ENCODE data around the gene CIAO2B. TPM values are rescaled to one million over a fixed set of nuclear protein-coding genes. Genes with fewer than 3 reads are reported as not detected.
A peak's percentile ranks its signal among the peaks of the same experiment; 100 is the strongest.
"Not testable (repeated sequence)": the region's sequence is repeated elsewhere in the genome, so short reads cannot be mapped to it uniquely, and the experiment has no call there.

Gene CIAO2B
- total RNA-seq, 4 donors from 2014 or later = 189 to 338 (median 264) TPM

DNA sequence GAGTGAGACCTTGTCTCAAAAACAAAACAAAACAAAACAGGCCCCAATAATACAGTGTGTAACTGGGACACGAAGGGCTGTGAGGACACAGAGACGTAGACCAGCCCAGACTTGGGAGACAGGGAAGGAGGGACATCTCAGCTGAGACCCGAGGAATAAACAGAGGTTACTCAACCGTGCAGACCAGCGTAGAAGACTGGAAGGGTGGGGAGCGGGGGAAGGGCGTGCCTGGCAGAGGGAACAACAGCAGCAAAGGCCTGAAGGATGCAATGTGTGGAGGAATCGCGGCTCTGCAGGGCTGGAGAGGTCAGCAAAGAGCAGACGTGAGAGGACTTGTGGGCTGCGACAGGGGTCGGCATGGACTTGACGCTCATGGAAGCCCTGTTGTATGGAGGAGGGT lies 42.5 kb upstream of the CIAO2B start:
- Histone ChIP-seq H3K27ac (peak overlapping the region in 3 of 4 donors; percentile 47 to 50 (median 50)), H3K36me3 (peaks cover 0 to 16% of the 10 kb centered on the region in 2 donors), H3K4me1 (peaks cover 0 to 10% of the 10 kb centered on the region in 2 donors), H3K4me3 (no peak overlapping the region), H3K27me3 (no peaks in the 10 kb centered on the region), H3K9me3 (no peaks in the 10 kb centered on the region)
- DNase-seq (no peak), ATAC-seq (peak; percentile 13)
- in situ Hi-C loops (cut with MboI; ENCODE audit: low sequenced_read_pairs in 4 of 4) (loop anchor here in 3 of 4 donors (5.0 to 10.0 kb wide), 2 partner anchors 178 to 181 kb away; partner anchors contain the start of genes FBXL8 (in 3 of the 3), TRADD (in 3 of the 3) and B3GNT9 (in 1 of the 3)), intact Hi-C loops (cut with DNase I; ENCODE audit: low total_unique reads) (loop anchor here (1.0 to 2.0 kb wide), 4 partner anchors 38 to 209 kb away; no protein-coding TSS in a partner anchor)
- no peak for TF ChIP-seq POLR2A (IDR thresholded peaks at IDR 0.05)
- no peak for TF ChIP-seq CTCF (IDR thresholded peaks at IDR 0.05 in 4 of 5, conservative IDR thresholded peaks at IDR 0.05 in 1 of 5)

- no peaks in the 10 kb centered on the region for H3K9me3 ChIP-seq
- peaks cover 0 to 10% of the 10 kb centered on the region in 2 donors for H3K4me1 ChIP-seq
- H3K36me3 ChIP-seq = peaks cover 0 to 23% of the 10 kb centered on the region in 2 donors
- in situ Hi-C loops (cut with MboI; ENCODE audit: low sequenced_read_pairs in 4 of 4) (loop anchor here in 3 of 4 donors (5.0 to 10.0 kb wide), 2 partner anchors 179 to 182 kb away; partner anchors contain the start of genes FBXL8 (in 3 of the 3), TRADD (in 3 of the 3) and B3GNT9 (in 1 of the 3)), intact Hi-C loops (cut with DNase I; ENCODE audit: low total_unique reads) (no loop called here)
- no peak overlapping the region for H3K4me3 ChIP-seq
- H3K27me3 ChIP-seq = no peaks in the 10 kb centered on the region
- ATAC-seq (no peak), DNase-seq (no peak)
- H3K27ac ChIP-seq = peak overlapping the region in 3 of 4 donors; percentile 47 to 50 (median 50)
- TF ChIP-seq POLR2A (IDR thresholded peaks at IDR 0.05) (no peak), CTCF (IDR thresholded peaks at IDR 0.05 in 4 of 5, conservative IDR thresholded peaks at IDR 0.05 in 1 of 5) (no peak)
Observed at GRCh38 chr16:66975302-66975893, 41.2 kb upstream of the CIAO2B start.

GRCh38 chr16:66974932-66975246 lies 40.7 kb upstream of the CIAO2B start:
- H3K4me1 ChIP-seq; H3K27me3 ChIP-seq; H3K4me3 ChIP-seq; DNase-seq; H3K9me3 ChIP-seq; intact Hi-C loops (cut with DNase I; ENCODE audit: low total_unique reads); H3K27ac ChIP-seq; ATAC-seq: not testable (repeated sequence)
- in situ Hi-C loops (cut with MboI; ENCODE audit: low sequenced_read_pairs in 4 of 4) = loop anchor here in 3 of 4 donors (5.0 to 10.0 kb wide), 2 partner anchors 180 to 182 kb away; partner anchors contain the start of genes FBXL8 (in 3 of the 3), TRADD (in 3 of the 3) and B3GNT9 (in 1 of the 3)
- H3K36me3 ChIP-seq = peaks cover 0 to 23% of the 10 kb centered on the region in 2 donors

DNA sequence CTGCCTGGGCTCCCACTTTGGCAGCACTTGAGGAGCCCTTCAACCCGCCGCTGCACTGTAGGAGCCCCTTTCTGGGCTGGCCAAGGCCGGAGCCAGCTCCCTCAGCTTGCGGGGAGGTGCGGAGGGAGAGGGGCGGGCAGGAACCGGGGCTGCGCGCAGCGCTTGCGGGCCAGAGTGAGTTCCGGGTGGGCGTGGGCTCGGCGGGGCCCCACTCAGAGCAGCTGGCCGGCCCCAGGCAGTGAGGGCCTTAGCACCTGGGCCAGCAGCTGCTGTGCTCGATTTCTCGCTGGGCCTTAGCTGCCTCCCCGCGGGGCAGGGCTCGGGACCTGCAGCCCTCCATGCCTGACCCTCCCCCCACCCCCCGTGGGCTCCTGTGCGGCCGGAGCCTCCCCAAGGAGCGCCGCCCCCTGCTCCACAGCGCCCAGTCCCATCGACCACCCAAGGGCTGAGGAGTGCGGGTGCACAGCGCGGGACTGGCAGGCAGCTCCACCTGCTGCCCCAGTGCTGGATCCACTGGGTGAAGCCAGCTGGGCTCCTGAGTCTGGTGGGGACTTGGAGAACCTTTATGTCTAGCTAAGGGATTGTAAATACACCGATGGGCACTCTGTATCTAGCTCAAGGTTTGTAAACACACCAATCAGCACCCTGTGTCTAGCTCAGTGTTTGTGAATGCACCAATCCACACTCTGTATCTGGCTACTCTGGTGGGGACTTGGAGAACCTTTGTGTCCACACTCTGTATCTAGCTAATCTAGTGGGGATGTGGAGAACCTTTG lies 40.1 kb upstream of the CIAO2B start:
- H3K4me1 ChIP-seq; H3K27me3 ChIP-seq; ATAC-seq; DNase-seq; H3K4me3 ChIP-seq; intact Hi-C loops (cut with DNase I; ENCODE audit: low total_unique reads); H3K9me3 ChIP-seq; H3K27ac ChIP-seq: not testable (repeated sequence)
- in situ Hi-C loops (cut with MboI; ENCODE audit: low sequenced_read_pairs in 4 of 4) = loop anchor here in 1 of 4 donors (10.0 kb wide), 1 partner anchor 180 kb away; the partner anchor contains the start of genes B3GNT9, FBXL8 and TRADD
- H3K36me3 ChIP-seq = peaks cover 0 to 26% of the 10 kb centered on the region in 2 donors

GRCh38 chr16:66973716-66974115 lies 39.5 kb upstream of the CIAO2B start:
- DNase-seq (no peak), ATAC-seq (no peak)
- intact Hi-C loops (cut with DNase I; ENCODE audit: low total_unique reads) = no loop called here
- TF ChIP-seq CTCF (IDR thresholded peaks at IDR 0.05 in 4 of 5, conservative IDR thresholded peaks at IDR 0.05 in 1 of 5) = no peak
- no peak for TF ChIP-seq POLR2A (IDR thresholded peaks at IDR 0.05)
- Histone ChIP-seq H3K36me3 (peaks cover 0 to 30% of the 10 kb centered on the region in 2 donors), H3K4me3 (no peak overlapping the region), H3K4me1 (peaks cover 0 to 9% of the 10 kb centered on the region in 2 donors), H3K27ac (no peak overlapping the region), H3K9me3 (no peaks in the 10 kb centered on the region), H3K27me3 (no peaks in the 10 kb centered on the region)
- in situ Hi-C loops (cut with MboI; ENCODE audit: low sequenced_read_pairs in 4 of 4) = loop anchor here in 1 of 4 donors (10.0 kb wide), 1 partner anchor 181 kb away; the partner anchor contains the start of genes B3GNT9, FBXL8 and TRADD

All from gastrocnemius medialis (tissue), 4 donors.